22Rv1 (cell line): ENCODE data around the gene RPL32.

ENCODE experiments used
- ZFX ChIP-seq: fragments of 450-650 bp; IDR thresholded peaks from 2 replicates; pipeline ENCODE4 v1.6.1; 2017; ENCODE audit warnings: antibody characterized with exemption, borderline replicate concordance
- TF ChIP-seq, protein P1 (sequence below): fragments of 450-650 bp; IDR thresholded peaks from 2 replicates; pipeline ENCODE4 v1.5.1; 2017; ENCODE audit warnings: mild to moderate bottlenecking

DNA sequence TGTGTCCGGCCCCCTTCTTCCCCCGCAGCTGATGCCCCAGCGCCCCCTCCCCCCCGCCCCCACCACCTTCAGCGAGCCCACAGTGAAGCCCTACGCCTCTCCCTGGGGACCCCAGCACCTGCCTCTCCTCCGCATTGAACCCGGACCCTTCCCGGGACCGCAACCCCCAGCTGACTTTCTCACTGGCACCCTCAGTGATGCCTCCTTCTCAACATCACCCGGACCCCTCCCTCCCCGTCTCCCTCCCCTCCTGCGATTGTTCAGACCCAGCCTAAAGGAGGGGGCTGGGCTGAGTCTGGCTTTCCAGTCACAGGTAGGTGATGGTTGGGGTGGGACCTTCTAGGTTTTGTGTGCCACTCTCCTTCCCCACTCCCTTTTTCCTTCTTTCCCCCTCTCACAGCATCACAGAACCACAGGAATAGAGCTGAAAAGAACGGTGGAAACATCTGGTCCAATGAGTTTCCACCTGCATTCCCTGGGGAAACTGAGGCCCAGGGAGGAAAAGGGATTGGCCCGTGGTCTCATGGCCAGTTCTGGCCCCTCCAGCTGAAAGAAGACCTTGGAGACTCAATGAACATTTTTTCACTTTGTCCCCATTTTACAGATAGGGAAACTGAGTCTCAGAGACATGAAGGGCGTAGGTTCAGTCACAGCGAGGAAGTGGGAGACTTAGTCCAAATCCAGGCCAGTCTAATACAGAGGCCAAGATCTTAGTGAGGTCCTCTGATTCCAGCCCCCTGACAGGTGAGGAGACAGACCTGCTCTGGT lies 44.1 kb downstream of the RPL32 start:
- TF ChIP-seq, protein P1, sequence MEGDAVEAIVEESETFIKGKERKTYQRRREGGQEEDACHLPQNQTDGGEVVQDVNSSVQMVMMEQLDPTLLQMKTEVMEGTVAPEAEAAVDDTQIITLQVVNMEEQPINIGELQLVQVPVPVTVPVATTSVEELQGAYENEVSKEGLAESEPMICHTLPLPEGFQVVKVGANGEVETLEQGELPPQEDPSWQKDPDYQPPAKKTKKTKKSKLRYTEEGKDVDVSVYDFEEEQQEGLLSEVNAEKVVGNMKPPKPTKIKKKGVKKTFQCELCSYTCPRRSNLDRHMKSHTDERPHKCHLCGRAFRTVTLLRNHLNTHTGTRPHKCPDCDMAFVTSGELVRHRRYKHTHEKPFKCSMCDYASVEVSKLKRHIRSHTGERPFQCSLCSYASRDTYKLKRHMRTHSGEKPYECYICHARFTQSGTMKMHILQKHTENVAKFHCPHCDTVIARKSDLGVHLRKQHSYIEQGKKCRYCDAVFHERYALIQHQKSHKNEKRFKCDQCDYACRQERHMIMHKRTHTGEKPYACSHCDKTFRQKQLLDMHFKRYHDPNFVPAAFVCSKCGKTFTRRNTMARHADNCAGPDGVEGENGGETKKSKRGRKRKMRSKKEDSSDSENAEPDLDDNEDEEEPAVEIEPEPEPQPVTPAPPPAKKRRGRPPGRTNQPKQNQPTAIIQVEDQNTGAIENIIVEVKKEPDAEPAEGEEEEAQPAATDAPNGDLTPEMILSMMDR = no peak
- no peak for TF ChIP-seq ZFX
